Adrenal gland (tissue), 12 donors: ENCODE measurements around the gene B3GALNT2. TPM values are rescaled to one million over a fixed set of nuclear protein-coding genes. Genes with fewer than 3 reads are reported as not detected.

Source experiments
- DNase-seq, 7 donors: peaks; one replicate each; pipeline ENCODE4 v3.0.0-alpha.2; 2019 to 2020
- H3K27ac ChIP-seq, 5 donors: fragments of 200-600 bp; sonication (generic) in 4 of 5; 1 replicate in 3 of 5; 2 replicates in 2 of 5; pipeline versions ENCODE4 v1.5.1 to v1.8.0; 2016 to 2020; ENCODE audit warnings: mild to moderate bottlenecking in 1 of 5
- H3K27me3 ChIP-seq: fragments of 200-600 bp; 2 replicates; pipeline ENCODE4 v1.8.0; 2021
- H3K36me3 ChIP-seq, 2 donors: fragments of 200-600 bp; replicated peaks in 1 of 2; 1 replicate in 1 of 2; 2 replicates in 1 of 2; pipeline versions ENCODE4 v1.5.1 to v1.8.0; 2018 to 2022
- H3K4me1 ChIP-seq, 2 donors: fragments of 200-600 bp; replicated peaks in 1 of 2; 1 replicate in 1 of 2; 2 replicates in 1 of 2; pipeline versions ENCODE4 v1.5.1 to v1.8.0; 2018 to 2021
- H3K4me3 ChIP-seq, 4 donors: fragments of 200-600 bp; sonication (generic) in 3 of 4; one replicate each; pipeline ENCODE4 v1.5.1; 2016 to 2018
- H3K9me3 ChIP-seq, 3 donors: fragments of 200-600 bp; sonication (generic) in 1 of 3; replicated peaks in 1 of 3; 1 replicate in 2 of 3; 2 replicates in 1 of 3; pipeline versions ENCODE4 v1.5.1 to v1.8.0; 2016 to 2021
- CTCF ChIP-seq, 6 experiments: fragments of 450-650 bp in 4 of 6; fragments of 200-600 bp in 2 of 6; sonication (generic) in 1 of 6; IDR thresholded peaks; 1 replicate in 5 of 6; 2 replicates in 1 of 6; pipeline versions ENCODE4 v1.5.1 to v1.8.0; 2016 to 2021; ENCODE audit warnings: antibody characterized with exemption in 6 of 6, mild to moderate bottlenecking in 2 of 6, moderate library complexity in 1 of 6
- POLR2A ChIP-seq, 2 donors: fragments of 450-650 bp; IDR thresholded peaks; one replicate each; pipeline ENCODE4 v1.6.1; 2017; ENCODE audit warnings: antibody characterized with exemption in 2 of 2, mild to moderate bottlenecking in 2 of 2, moderate library complexity in 1 of 2
- WGBS, 4 donors: extraction: QIAGEN DNeasy Blood & Tissue Kit in 2 of 4; methylation state at CpG; one replicate each; pipeline versions ENCODE4 v1.1.5 to v1.1.7; 2013 to 2017; 5-methylcytosine and 5-hydroxymethylcytosine counted together
- intact Hi-C, 2 donors: fragments of 100-400 bp; cut with DNase I; formaldehyde crosslinking; loops; one replicate each; pipeline versions ENCODE4 v1.14.1 to v1.15.0; 2022 to 2023
- polyA plus RNA-seq, 3 donors: library from polyadenylated mRNA; stranded (reverse); fragments of 200-250 nt in 2 of 3; fragments of 350-450 nt in 1 of 3; fragmentation: Illumina TruSeq in 1 of 3; extraction: RNeasy Lipid Tissue Mini Kit (QIAGEN cat#74804) in 1 of 3; gene quantifications; one replicate each; pipeline ENCODE4 v1.2.3, GENCODE V29; 2013 to 2014
- total RNA-seq, 9 donors: library from RNA; depleted of rRNA in 4 of 9; stranded (reverse); fragments of >200 nt in 4 of 9; fragments of 120-200 nt in 1 of 9; fragmentation: NEBNext Ultra II Directional in 1 of 9; extraction: Animal tissue kit (Norgen Biotek cat#: 25700) in 1 of 9; gene quantifications; one replicate each; pipeline versions ENCODE4 v1.1.0 to v1.2.4, GENCODE V29; 2013 to 2023
- donor health status: healthy with polysubstance abuse.
- donor health status: Bipolar disorder and iron deficiency.
- donor health status: DM: yes; HTN: yes; CAD: no.
- donor health status: DM: no; HTN: no; CAD: no.
- donor health status: DM: no; HTN: no; CAD: no.
- donor health status: DM: yes; HTN: yes; CAD: no.

B3GALNT2 gene
- total and polyA plus RNA-seq, 12 donors: 2.7 to 66.2 (median 22.9) TPM

DNA sequence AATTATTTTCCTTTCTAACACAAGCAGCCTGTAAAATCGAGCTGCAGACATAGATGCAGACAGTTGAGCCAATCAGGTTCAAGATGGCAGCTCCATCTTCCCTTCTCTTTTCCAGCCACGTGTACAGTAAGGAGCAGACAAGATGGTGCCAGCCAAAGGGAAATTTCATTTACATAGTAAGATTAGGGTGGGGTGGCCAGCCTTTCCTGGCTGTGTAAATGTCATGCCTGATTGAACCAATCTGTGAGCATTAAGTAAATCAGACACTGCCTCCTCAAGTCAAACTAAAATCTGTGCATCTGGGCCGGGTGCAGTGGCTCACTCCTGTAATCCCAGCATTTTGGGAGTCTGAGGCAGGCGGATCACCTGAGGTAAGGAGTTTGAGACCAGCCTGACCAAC is 76.8 kb downstream of the B3GALNT2 start:
- no peak for TF ChIP-seq CTCF (IDR thresholded peaks at IDR 0.05)
- no peak for TF ChIP-seq POLR2A (IDR thresholded peaks at IDR 0.05)

DNA sequence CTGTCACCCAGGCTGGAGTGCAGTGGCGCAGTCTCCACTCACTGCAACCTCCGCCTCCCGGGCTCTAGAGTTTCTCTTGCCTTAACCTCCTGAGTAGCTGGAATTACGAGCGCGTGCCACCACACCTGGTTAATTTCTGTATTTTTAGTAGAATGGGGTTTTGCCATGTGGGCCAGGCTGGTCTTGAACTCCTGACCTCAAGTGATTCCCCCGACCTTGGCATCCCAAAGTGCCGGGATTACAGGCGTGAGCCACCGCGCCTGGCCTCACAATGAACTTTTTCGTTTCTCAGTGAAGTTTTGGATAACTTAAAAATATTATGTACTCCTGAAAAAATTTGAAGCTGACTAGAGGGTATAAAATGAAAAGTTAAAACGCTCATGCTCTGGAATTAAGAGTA is 77.6 kb downstream of the B3GALNT2 start:
- H3K36me3 ChIP-seq: no peaks in the 10 kb centered on the region
- H3K4me1 ChIP-seq: no peaks in the 10 kb centered on the region
- no peaks in the 10 kb centered on the region for H3K9me3 ChIP-seq
- H3K27ac ChIP-seq: no peak overlapping the region
- intact Hi-C loops: no loop called here
- no peaks in the 10 kb centered on the region for H3K27me3 ChIP-seq
- peak in 1 of 7 donors; percentile 17 for DNase-seq
- WGBS, 4 donors: 80 to 87% (median 84%) methylated on average over 13 of the region's 13 CpGs
- TF ChIP-seq CTCF (IDR thresholded peaks at IDR 0.05) (no peak), POLR2A (IDR thresholded peaks at IDR 0.05) (no peak)
- H3K4me3 ChIP-seq: no peak overlapping the region

More for the DNA sequence above, 76.8 kb downstream of the B3GALNT2 start:
- no peaks in the 10 kb centered on the region for H3K27me3 ChIP-seq
- intact Hi-C loops: no loop called here
- no peaks in the 10 kb centered on the region for H3K4me1 ChIP-seq
- H3K4me3 ChIP-seq: no peak overlapping the region
- no peaks in the 10 kb centered on the region for H3K36me3 ChIP-seq
- H3K27ac ChIP-seq: no peak overlapping the region
- 89 to 92% (median 90%) methylated on average over 4 of the region's 4 CpGs for WGBS, 4 donors
- DNase-seq: no peak
- no peaks in the 10 kb centered on the region for H3K9me3 ChIP-seq

- TF ChIP-seq CTCF (IDR thresholded peaks at IDR 0.05) (no peak), POLR2A (IDR thresholded peaks at IDR 0.05) (no peak)
- no peaks in the 10 kb centered on the region for H3K27me3 ChIP-seq
- no peak overlapping the region for H3K27ac ChIP-seq
- no peaks in the 10 kb centered on the region for H3K4me1 ChIP-seq
- H3K9me3 ChIP-seq: no peaks in the 10 kb centered on the region
- no peak overlapping the region for H3K4me3 ChIP-seq
- peak in 1 of 7 donors; percentile 18 for DNase-seq
- 91 to 98% (median 95%) methylated on average over 4 of the region's 4 CpGs for WGBS, 4 donors
- no peaks in the 10 kb centered on the region for H3K36me3 ChIP-seq
- intact Hi-C loops: no loop called here
These were observed 78.1 kb downstream of the B3GALNT2 start for GRCh38 chr1:235426143-235426542.

DNA sequence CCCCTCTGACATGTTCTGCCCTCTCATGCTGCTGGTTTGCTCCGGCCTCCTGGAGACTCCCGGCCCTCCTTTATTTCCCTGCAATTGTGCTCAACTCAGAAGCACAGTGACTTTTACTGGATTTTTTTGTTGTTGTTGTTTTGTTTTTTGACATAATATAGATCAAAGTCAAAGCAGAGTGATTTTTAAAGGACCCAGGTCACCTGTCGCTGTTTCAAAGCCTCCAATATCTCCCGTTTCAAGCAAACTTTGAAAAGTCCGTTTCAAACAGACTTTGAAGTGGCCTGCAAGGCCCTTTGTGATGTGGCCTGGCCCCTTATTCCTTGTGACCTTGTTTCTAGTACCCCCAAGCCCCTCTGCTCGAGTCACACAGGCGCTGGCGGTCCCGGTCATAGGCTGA is 78.9 kb downstream of the B3GALNT2 start:
- 91 to 96% (median 93%) methylated on average over 9 of the region's 9 CpGs for WGBS, 4 donors
- TF ChIP-seq CTCF (IDR thresholded peaks at IDR 0.05) (no peak), POLR2A (IDR thresholded peaks at IDR 0.05) (no peak)
- no peaks in the 10 kb centered on the region for H3K27me3 ChIP-seq
- no peak overlapping the region for H3K27ac ChIP-seq
- H3K36me3 ChIP-seq: no peaks in the 10 kb centered on the region
- H3K4me3 ChIP-seq: no peak overlapping the region
- H3K4me1 ChIP-seq: no peaks in the 10 kb centered on the region
- intact Hi-C loops: no loop called here
- H3K9me3 ChIP-seq: no peaks in the 10 kb centered on the region
- no peak for DNase-seq
